GM10266 (cell line): Measurements from ENCODE around the gene PLCB2.
A peak's percentile ranks its signal among the peaks of the same experiment; 100 is the strongest.

Source experiments
- DNase-seq: peaks from one replicate; pipeline ENCODE4 v3.0.0; 2012; ENCODE audit errors: extremely low spot score
- TF ChIP-seq, protein P1 (sequence below): IDR thresholded peaks from 2 replicates; pipeline ENCODE4 v1.5.1; 2012; ENCODE audit warnings: mild to moderate bottlenecking, low read depth; ENCODE audit not compliant: control insufficient read depth, insufficient read depth; ENCODE audit errors: missing control alignments

Gene PLCB2

DNA sequence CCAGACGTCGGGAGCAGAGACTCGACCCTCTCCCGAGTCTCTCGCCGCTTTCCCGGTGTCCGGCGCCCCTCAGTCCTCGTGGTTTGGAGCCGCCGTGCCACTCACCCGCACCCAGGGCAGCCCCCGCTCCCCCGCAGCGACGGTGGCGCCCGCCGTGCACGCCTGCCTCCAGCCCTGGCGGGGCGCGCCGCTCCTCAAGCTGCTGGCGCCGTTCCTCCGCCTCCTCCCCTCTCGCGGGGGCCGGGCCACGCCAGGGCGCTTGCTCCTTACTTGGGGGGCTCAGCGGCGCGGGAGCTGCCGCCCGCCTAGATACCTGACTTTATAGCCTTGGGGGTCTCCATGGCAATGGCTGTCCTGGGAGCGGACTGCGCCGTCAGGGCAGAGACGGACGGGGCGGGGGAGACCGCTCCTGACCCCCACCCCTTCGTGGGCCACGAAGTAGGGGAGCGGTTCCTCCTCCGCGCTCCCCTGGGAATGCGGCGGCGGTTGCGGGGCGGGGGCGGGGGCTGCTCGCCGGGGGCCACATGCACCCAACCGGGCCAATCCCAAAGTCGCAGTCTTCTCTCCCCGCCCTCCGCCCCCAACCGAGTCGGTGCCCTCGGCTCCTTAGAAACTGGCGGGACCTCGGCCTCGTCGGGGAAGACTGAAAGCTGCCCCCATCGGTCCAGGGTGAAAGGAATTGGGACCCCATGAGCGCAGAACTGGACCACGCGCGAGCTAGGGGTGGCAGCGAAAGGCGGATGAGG is 24.7 kb downstream of the PLCB2 start, which contains the start of gene ANKRD63:
Gene ANKRD63 (minus strand): TSS at position 196 of the 746 bp plus-strand sequence. CDS start 478 bp downstream, outside the sequence.
- DNase-seq: peak; percentile 75
- TF ChIP-seq, protein P1, sequence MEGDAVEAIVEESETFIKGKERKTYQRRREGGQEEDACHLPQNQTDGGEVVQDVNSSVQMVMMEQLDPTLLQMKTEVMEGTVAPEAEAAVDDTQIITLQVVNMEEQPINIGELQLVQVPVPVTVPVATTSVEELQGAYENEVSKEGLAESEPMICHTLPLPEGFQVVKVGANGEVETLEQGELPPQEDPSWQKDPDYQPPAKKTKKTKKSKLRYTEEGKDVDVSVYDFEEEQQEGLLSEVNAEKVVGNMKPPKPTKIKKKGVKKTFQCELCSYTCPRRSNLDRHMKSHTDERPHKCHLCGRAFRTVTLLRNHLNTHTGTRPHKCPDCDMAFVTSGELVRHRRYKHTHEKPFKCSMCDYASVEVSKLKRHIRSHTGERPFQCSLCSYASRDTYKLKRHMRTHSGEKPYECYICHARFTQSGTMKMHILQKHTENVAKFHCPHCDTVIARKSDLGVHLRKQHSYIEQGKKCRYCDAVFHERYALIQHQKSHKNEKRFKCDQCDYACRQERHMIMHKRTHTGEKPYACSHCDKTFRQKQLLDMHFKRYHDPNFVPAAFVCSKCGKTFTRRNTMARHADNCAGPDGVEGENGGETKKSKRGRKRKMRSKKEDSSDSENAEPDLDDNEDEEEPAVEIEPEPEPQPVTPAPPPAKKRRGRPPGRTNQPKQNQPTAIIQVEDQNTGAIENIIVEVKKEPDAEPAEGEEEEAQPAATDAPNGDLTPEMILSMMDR: no peak

DNA sequence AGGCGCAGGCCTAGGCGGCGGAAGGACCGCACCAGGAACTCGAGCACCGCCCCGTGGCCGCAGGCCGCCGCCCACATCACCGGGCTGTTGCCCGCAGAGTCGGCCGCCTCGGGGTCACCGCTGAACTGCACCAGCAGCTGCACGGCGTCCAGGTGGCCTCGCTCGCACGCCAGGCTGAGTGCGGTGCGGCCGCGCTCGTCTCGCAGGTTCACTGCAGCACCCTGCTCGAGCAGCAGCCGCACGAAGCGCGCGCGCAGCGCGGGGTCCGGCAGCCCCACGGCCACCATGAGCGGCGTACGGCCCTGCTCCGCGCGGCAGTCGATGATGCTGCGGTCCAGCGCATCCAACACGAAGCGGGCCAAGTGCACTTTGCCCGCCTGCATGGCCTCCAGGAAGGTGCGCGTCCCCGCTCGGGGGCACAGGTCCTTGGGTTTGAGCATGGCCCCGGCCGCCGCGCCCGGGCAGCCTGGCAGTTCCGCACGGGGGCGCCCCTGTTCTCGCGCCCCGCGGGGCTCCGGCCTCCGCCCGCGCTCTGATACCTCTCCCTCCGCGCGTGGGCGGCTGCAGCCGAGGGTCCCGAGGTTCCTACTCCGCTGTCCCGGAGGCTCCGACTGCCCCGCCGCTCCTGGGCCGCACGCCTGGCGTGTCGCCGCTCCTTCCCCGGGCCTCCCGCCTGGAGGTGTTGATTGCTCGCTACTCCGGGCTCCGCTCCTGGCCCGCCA is 25.4 kb downstream of the PLCB2 start:
- peak; percentile 80 for DNase-seq
- TF ChIP-seq, protein P1: peak; percentile 73

DNA sequence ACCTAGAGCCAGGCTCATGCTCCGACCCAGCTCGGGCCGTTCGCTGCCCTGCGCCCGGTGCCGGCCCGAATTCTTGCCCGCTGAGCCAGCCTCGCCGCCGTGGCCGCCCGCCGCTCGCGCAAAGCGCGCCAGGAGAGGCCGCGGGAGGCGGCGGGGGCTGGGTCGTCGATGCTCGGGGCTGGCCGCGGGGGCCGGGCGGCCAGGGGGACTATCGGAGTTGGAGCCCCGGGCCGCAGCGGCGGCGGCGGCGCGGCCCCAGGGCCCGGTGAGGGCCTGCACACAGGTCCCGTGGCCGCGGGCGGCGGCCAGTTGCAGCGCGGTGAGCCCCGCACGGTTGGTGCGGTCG is 26.0 kb downstream of the PLCB2 start:
- TF ChIP-seq, protein P1: no peak
- DNase-seq: no peak

DNA sequence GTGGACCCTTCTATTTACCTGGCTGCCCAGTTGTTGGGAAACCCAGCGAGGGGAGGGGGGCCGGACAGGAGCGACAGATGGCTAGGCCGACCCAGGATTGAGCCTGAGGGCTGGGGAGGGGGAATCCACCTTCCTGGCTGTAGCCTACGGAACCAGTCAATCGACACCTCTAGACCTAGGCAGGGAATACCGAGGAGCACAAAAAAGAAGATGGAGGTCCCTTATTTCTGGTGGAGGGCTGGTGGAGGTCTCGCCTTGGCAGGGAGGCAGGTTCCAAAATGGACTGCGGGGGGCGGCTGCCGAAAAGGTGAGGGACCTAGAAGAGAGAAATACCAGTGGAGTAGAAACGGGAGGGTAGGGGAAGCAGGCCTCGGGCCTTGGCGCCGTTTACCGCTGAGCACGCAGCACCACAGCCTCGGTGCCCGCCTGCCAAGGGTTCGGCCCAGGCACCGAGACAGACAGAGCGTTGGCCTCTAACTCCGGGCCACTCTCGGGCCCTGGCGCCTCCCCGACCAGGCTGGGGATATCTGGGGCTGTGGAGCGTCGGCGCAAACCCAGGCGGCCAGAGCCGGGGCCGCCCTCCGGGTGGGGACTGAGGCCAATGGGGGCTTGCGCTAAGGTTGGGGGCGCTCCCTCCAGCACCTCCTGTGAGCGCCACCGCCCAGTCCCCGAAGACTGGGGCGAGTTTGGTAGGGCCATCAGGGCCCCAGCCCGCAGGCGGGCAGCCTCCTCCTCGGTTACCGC is 26.5 kb downstream of the PLCB2 start:
- DNase-seq: no peak
- TF ChIP-seq, protein P1: no peak

DNA sequence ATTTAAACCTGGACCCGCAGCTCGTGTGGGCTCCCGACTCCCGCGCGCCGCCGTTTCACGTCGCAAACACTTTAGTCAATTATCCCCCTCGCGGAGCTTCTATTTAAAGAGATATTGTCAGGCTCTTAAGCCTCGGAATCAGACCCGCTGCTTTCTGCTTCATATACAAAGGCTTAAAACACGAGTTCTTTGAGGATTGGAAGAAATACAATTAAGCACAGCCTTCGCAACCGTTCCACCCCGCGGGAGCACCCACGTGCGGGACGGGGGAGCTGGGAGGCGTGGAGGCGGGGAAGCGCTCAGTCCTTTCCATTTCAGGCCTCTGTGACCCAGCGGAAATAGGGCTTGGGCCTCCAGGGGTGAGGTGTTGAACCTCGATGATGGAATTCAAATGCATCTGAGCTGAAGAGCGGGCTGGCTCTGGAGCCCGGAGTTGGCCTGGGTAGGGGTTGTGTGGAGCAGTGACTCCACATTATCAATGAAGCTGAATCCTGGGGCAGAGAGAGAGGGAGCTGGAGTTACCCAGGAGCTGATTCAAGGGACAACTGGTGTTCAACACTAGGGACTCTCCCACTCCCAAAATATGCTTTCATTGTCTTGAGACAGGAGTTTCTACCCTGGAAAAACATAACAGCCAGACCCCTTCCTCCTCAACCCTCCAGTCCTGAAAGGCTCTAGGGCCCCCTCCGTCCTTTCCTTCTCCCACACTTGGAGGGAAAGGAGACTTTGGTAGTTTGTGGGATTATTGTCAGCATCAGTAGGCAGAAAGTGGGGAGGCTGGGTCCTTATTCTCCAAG is 27.3 kb downstream of the PLCB2 start:
- no peak for DNase-seq

DNA sequence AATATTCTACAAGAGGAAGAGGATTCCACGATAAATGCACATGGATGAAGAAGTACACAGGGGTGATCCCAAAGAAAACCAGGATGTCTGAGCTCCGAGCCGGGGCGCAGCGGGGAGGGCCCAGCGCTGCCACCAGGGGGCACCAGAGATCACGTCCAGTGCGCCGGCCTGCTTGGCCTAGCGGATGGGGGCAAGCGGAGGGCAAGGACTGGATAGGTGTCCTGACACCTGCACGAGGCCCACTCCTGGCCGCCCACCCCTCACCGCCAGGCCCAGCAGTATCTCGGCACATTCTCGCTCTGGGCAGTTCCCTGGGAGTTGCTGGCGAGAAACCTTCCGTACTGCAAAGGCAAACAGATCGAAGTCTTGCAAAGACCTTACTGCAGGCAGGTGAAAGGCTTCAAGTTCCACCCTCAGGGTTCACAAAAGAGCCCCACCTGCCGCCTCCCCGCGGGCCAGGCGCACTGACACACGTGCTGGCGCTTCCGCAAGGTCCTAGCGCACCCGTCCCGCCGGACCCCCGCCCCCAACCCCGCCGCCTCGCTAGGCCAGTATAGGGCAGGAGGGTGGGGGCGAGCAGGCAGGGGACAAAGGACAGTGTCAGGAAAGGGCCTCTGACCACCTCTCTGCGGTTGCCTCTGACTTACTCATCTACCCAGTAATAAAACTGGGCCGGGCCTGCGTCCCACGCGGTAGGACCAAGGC is 28.1 kb downstream of the PLCB2 start:
- TF ChIP-seq, protein P1: peak; percentile 98
- peak; percentile 90 for DNase-seq

More for the DNA sequence above, 27.3 kb downstream of the PLCB2 start:
- TF ChIP-seq, protein P1: no peak
